ENCODE measurements around the gene FGF4.

FGF4 gene

DNA sequence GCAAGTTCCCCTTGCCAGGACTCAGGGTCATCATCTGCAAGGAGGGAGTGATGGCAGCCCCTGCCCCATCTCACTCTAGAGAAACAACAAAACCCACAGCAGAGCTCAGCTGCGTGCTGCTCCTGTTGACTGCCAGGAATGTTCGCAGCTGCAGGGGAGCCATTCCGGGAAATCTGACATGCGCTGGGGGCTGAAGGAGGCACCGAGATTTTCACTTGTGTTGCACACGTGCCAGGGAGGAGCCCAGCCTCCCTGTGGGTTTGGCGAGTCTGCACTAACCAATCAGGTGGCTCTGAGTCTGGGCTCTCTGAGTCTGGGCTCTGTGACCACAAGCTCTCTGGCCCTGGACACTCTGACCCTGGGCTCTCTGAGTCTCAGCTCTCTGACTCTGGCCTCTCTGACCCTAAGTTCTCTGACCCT is 33.5 kb upstream of the FGF4 start:
- H3K4me3 ChIP-seq (ENCODE audit: low read depth, low read length) = no peak overlapping the region
- ChIA-PET CTCF (no interaction called here), POLR2A (no interaction called here)
- DNase-seq (ENCODE audit: low read depth, low spot score) = no peak
- TF ChIP-seq, protein P1, sequence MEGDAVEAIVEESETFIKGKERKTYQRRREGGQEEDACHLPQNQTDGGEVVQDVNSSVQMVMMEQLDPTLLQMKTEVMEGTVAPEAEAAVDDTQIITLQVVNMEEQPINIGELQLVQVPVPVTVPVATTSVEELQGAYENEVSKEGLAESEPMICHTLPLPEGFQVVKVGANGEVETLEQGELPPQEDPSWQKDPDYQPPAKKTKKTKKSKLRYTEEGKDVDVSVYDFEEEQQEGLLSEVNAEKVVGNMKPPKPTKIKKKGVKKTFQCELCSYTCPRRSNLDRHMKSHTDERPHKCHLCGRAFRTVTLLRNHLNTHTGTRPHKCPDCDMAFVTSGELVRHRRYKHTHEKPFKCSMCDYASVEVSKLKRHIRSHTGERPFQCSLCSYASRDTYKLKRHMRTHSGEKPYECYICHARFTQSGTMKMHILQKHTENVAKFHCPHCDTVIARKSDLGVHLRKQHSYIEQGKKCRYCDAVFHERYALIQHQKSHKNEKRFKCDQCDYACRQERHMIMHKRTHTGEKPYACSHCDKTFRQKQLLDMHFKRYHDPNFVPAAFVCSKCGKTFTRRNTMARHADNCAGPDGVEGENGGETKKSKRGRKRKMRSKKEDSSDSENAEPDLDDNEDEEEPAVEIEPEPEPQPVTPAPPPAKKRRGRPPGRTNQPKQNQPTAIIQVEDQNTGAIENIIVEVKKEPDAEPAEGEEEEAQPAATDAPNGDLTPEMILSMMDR (IDR thresholded peaks at IDR 0.05; ENCODE audit: insufficient read depth, low read length, missing control alignments) = no peak

GRCh38 chr11:69807106-69807815 is 32.1 kb upstream of the FGF4 start:
- H3K4me3 ChIP-seq (ENCODE audit: low read depth, low read length) = no peak overlapping the region
- no peak for DNase-seq (ENCODE audit: low read depth, low spot score)
- TF ChIP-seq, protein P1 (IDR thresholded peaks at IDR 0.05; ENCODE audit: insufficient read depth, low read length, missing control alignments) = no peak
- CTCF ChIA-PET = no interaction called here
- POLR2A ChIA-PET = no interaction called here

DNA sequence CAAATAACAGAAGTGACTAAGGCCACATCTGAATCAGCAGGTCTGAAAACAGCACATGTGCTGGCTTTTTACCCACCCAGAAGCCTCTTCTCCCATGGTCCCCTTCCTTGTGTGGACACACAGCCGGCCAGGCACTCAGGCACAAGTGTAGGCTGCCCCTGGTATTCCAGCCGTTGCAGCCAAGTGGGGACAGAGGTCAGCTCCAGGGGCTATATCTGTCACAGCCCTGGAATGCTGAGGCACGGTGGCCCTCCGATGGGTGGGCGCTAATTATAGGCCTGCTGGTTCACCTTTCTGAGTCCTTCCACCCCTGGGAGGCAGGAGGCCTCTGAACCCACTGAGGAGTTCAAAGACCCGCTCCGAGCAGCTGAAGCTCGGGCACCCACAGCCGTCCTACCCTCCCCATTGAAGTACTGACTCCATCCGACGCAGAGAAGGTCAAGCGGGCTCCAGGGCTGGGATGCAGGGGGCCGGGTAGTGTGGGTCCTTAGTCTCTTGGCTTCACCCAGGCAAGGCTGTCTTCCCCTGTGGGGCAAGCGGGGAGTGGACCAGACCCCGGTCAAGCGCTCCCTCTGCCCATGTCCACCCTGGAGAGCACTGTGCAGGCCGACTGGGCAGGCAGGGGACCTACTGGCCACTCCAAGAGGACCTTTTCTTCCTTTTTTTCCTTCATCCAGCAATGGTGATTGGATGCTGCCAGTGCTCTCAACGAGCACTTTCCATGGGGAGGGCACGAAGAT is 29.8 kb upstream of the FGF4 start:
- CTCF ChIA-PET = interaction anchor here (1.2 to 1.4 kb wide), 2 partner anchors 10 to 12 kb away, joined by 3 read pairs; no protein-coding TSS in a partner anchor

GRCh38 chr11:69803604-69804218 is 28.6 kb upstream of the FGF4 start:
- no peak for DNase-seq (ENCODE audit: low read depth, low spot score)
- no peak overlapping the region for H3K4me3 ChIP-seq (ENCODE audit: low read depth, low read length)
- TF ChIP-seq, protein P1 (IDR thresholded peaks at IDR 0.05; ENCODE audit: insufficient read depth, low read length, missing control alignments) = no peak
- ChIA-PET POLR2A (no interaction called here), CTCF (interaction anchor here (1.2 kb wide), 1 partner anchor 9 kb away, joined by 3 read pairs; no protein-coding TSS in a partner anchor)

More for the DNA sequence above, 29.8 kb upstream of the FGF4 start:
- TF ChIP-seq, protein P1 (IDR thresholded peaks at IDR 0.05; ENCODE audit: insufficient read depth, low read length, missing control alignments) = no peak
- DNase-seq (ENCODE audit: low read depth, low spot score) = no peak
- no peak overlapping the region for H3K4me3 ChIP-seq (ENCODE audit: low read depth, low read length)
- POLR2A ChIA-PET = no interaction called here

DNA sequence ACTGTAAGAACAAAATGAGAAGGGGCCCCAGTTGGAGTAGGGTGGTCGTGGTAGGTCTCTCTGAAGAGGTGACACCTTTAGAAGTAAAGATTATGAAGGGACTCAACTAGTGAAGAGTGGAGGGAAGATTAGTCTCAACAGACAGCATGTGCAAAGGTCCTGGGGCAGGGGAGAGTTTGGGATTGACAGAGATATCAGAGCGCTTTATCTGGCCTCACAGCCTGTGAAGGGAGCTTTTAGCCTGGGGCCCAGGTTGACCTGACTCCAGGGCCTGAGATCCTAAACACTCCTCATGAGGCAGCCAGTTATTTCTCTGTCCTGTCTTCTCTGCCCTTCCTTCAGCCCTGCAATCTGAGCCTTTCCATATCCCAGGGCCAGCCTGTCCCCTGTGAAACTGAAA is 27.9 kb upstream of the FGF4 start:
- CTCF ChIA-PET = no interaction called here

More for the DNA sequence above, 27.9 kb upstream of the FGF4 start:
- no peak for DNase-seq (ENCODE audit: low read depth, low spot score)
- TF ChIP-seq, protein P1 (IDR thresholded peaks at IDR 0.05; ENCODE audit: insufficient read depth, low read length, missing control alignments) = no peak
- POLR2A ChIA-PET = no interaction called here
- no peak overlapping the region for H3K4me3 ChIP-seq (ENCODE audit: low read depth, low read length)

Measured in AG04449 (cell line).